HepG2 (cell line): ENCODE measurements around the gene MTF1. TPM values are rescaled to one million over a fixed set of nuclear protein-coding genes. Genes with fewer than 3 reads are reported as not detected.
"Not testable (repeated sequence)": the region's sequence is repeated elsewhere in the genome, so short reads cannot be mapped to it uniquely, and the experiment has no call there.

Experiments used
- ATAC-seq: fragments of 200-7000 bp; cut with Tn5 transposase; 3 replicates; pipeline ENCODE4 v1.9.1; 2020; ENCODE audit warnings: mild to moderate bottlenecking, moderate library complexity
- BruUV-seq: library from RNA; stranded (reverse); fragments of 400-500 nt; replicated peaks from 2 replicates; lab custom pipeline; 2021; lab: Mats Ljungman, UMichigan
- CTCF ChIA-PET: fragments of 300-600 bp; formaldehyde crosslinking; extraction: SDS; loops from one replicate; lab custom pipeline; 2021; ENCODE audit warnings: low total read pairs, inconsistent platforms, low intra/inter-chr PET ratio; lab: Yijun Ruan, JAX
- POLR2A ChIA-PET: fragments of 350-600 bp; sonication (Branson Sonifier 250); formaldehyde crosslinking; loops from one replicate; lab custom pipeline; 2020; ENCODE audit warnings: antibody characterized with exemption, inconsistent platforms; lab: Yijun Ruan, JAX
- DNase-seq: peaks from one replicate; pipeline ENCODE4 v3.0.0-alpha.2; 2015; ENCODE audit warnings: low spot score
- FAIRE-seq: peaks from 3 replicates; lab custom pipeline; 2011; peaks lifted over from hg19 to GRCh38; lab: Jason Lieb, UNC
- H2AFZ ChIP-seq: one replicate; pipeline ENCODE4 v1.6.1; 2011; ENCODE audit warnings: low read length, inconsistent platforms
- H3K27ac ChIP-seq: fragments of 300-600 bp; 3 replicates; pipeline ENCODE4 v1.8.0; 2011; ENCODE audit warnings: mixed run types, mild to moderate bottlenecking, mixed read lengths, low read length, inconsistent platforms; ENCODE audit not compliant: insufficient read depth; ENCODE audit errors: extremely low read length
- H3K27me3 ChIP-seq, 2 experiments: fragments of 200-600 bp in 1 of 2; 2 replicates in 1 of 2; 3 replicates in 1 of 2; pipeline versions ENCODE4 v1.6.0 to v1.8.0; 2011; ENCODE audit warnings: low read length in 2 of 2, mild to moderate bottlenecking in 2 of 2, moderate library complexity in 2 of 2, inconsistent platforms in 1 of 2; ENCODE audit not compliant: insufficient read depth in 2 of 2, control insufficient read depth in 1 of 2
- H3K36me3 ChIP-seq, 2 experiments: fragments of 200-600 bp in 1 of 2; replicated peaks in 1 of 2; 2 replicates in 1 of 2; 3 replicates in 1 of 2; pipeline versions ENCODE4 v1.5.1 to v1.8.0; 2011; ENCODE audit warnings: low read length in 2 of 2, inconsistent platforms in 1 of 2; ENCODE audit not compliant: insufficient read depth in 2 of 2, control insufficient read depth in 1 of 2
- H3K4me1 ChIP-seq: 2 replicates; pipeline ENCODE4 v1.5.1; 2012; ENCODE audit warnings: low read length, inconsistent platforms; ENCODE audit not compliant: insufficient read depth
- H3K4me2 ChIP-seq: 2 replicates; pipeline ENCODE4 v1.6.0; 2011; ENCODE audit warnings: low read depth, low read length, inconsistent platforms
- H3K4me3 ChIP-seq, 3 experiments: fragments of 200-600 bp in 1 of 3; sonication (generic), shearing (Covaris generic) in 1 of 3; replicated peaks in 1 of 3; 2 replicates each; pipeline ENCODE4 v1.5.1; 2011 to 2016; ENCODE audit warnings: low read length in 3 of 3, inconsistent platforms in 2 of 3, low read depth in 2 of 3, mild to moderate bottlenecking in 2 of 3, control low read depth in 1 of 3, mixed read lengths in 1 of 3; ENCODE audit not compliant: insufficient read depth in 1 of 3
- H3K79me2 ChIP-seq: one replicate; pipeline ENCODE4 v1.6.1; 2011; ENCODE audit warnings: low read length, inconsistent platforms; ENCODE audit not compliant: insufficient read depth
- H3K9ac ChIP-seq: 2 replicates; pipeline ENCODE4 v1.6.0; 2011; ENCODE audit warnings: mild to moderate bottlenecking, low read depth, low read length, inconsistent platforms; ENCODE audit not compliant: insufficient read depth
- H3K9me3 ChIP-seq: 2 replicates; pipeline ENCODE4 v1.5.1; 2012; ENCODE audit warnings: mild to moderate bottlenecking, low read length
- H4K20me1 ChIP-seq: 2 replicates; pipeline ENCODE4 v1.6.0; 2011; ENCODE audit warnings: inconsistent platforms, mild to moderate bottlenecking, low read length, moderate library complexity; ENCODE audit not compliant: insufficient read depth
- JUNB ChIP-seq: sonication (generic); formaldehyde crosslinking; IDR thresholded peaks from 2 replicates; pipeline ENCODE4 v1.8.0; 2022; ENCODE audit warnings: missing genetic modification reagents, mild to moderate bottlenecking, borderline replicate concordance
- TBP ChIP-seq: sonication (generic); formaldehyde crosslinking; IDR thresholded peaks from 2 replicates; pipeline ENCODE4 v1.5.0; 2020; ENCODE audit warnings: missing genetic modification reagents
- WGBS: methylation state at CpG from one replicate; pipeline ENCODE4 v1.1.6; 2017; ENCODE audit warnings: low lambda C conversion rate; 5-methylcytosine and 5-hydroxymethylcytosine counted together
- in situ Hi-C: cut with HindIII; loops from 2 replicates; pipeline ENCODE4 v1.10.0; 2017; ENCODE audit warnings: low pct_unique_long_range_greater_than_20kb; ENCODE audit not compliant: extremely low pct_ligation_motif_present
- intact Hi-C: fragments of 100-400 bp; cut with micrococcal nuclease; formaldehyde crosslinking; loops from one replicate; pipeline ENCODE4 v1.10.0; 2022; ENCODE audit not compliant: unreplicated experiment
- polyA plus RNA-seq, 8 experiments: library from polyadenylated mRNA; depleted of rRNA in 3 of 8; stranded (reverse) in 7 of 8; unstranded in 1 of 8; fragments of >200 nt; fragmentation: Illumina TruSeq in 4 of 8; extraction: Trizol in 4 of 8; gene quantifications; 2 replicates each; pipeline versions ENCODE4 v1.2.1 to v1.2.3, GENCODE V29; 2011 to 2016; ENCODE audit warnings: low read depth in 4 of 8, missing spikeins in 1 of 8, mixed read lengths in 1 of 8; ENCODE audit not compliant: insufficient read depth in 1 of 8
- total RNA-seq, 5 experiments: library from RNA; depleted of rRNA; stranded (reverse); fragments of >200 nt; fragmentation: Illumina TruSeq; extraction: Trizol; gene quantifications; 2 replicates each; pipeline ENCODE4 v1.2.3, GENCODE V29; 2016; ENCODE audit warnings: low read depth in 1 of 5

Gene MTF1
- total and polyA plus RNA-seq, 2 of the 13 experiments (the other 11 are each of a cell fraction or from before 2014, with no cell fraction given), result 2.4 to 3.3 TPM

GRCh38 chr1:37859507-37860345 lies at the start of gene MTF1 (continued):
- TF ChIP-seq JUNB (CRISPR knock-in tag) (no peak), TBP (no peak)

- H3K4me1 ChIP-seq, H3K27ac ChIP-seq, H3K9ac ChIP-seq, BruUV-seq, H3K9me3 ChIP-seq, H3K4me3 ChIP-seq, H3K36me3 ChIP-seq, H3K4me2 ChIP-seq, H3K79me2 ChIP-seq, in situ Hi-C loops, ATAC-seq, H4K20me1 ChIP-seq, POLR2A ChIA-PET, FAIRE-seq, H3K27me3 ChIP-seq, H2AFZ ChIP-seq, CTCF ChIA-PET, DNase-seq, intact Hi-C loops: not testable (repeated sequence)
- 97% methylated on average over 10 of the region's 10 CpGs for WGBS
Observed at GRCh38 chr1:37908531-37908930, 49.1 kb upstream of the MTF1 start.

- H3K79me2 ChIP-seq, H3K4me3 ChIP-seq, FAIRE-seq, H3K4me1 ChIP-seq, H4K20me1 ChIP-seq, DNase-seq, H2AFZ ChIP-seq, ATAC-seq, H3K4me2 ChIP-seq, H3K27ac ChIP-seq, in situ Hi-C loops, BruUV-seq, CTCF ChIA-PET, H3K36me3 ChIP-seq, H3K27me3 ChIP-seq, H3K9me3 ChIP-seq, H3K9ac ChIP-seq, intact Hi-C loops, POLR2A ChIA-PET: not testable (repeated sequence)
- 97% methylated on average over 6 of the region's 6 CpGs for WGBS
Observed at GRCh38 chr1:37907416-37908125, 48.2 kb upstream of the MTF1 start.

- H3K36me3 ChIP-seq, POLR2A ChIA-PET, H3K27me3 ChIP-seq, ATAC-seq, H3K27ac ChIP-seq, in situ Hi-C loops, H3K4me2 ChIP-seq, H3K4me3 ChIP-seq, H3K9ac ChIP-seq, CTCF ChIA-PET, FAIRE-seq, H2AFZ ChIP-seq, H3K4me1 ChIP-seq, intact Hi-C loops, H4K20me1 ChIP-seq, H3K9me3 ChIP-seq, BruUV-seq, DNase-seq, H3K79me2 ChIP-seq: not testable (repeated sequence)
- WGBS, result 92% methylated on average over 3 of the region's 3 CpGs
Observed at GRCh38 chr1:37906591-37906990, 47.2 kb upstream of the MTF1 start.
